IMR-90 (cell line): ENCODE data around the gene CNGB1. TPM values are rescaled to one million over a fixed set of nuclear protein-coding genes. Genes with fewer than 3 reads are reported as not detected.

Experiments used
- ATAC-seq: fragments of 200-7000 bp; cut with Tn5 transposase; 2 replicates; pipeline ENCODE4 v1.9.1; 2020; ENCODE audit warnings: low read depth, mild to moderate bottlenecking, moderate library complexity
- BruUV-seq: library from RNA; stranded (reverse); fragments of 400-500 nt; replicated peaks from 2 replicates; lab custom pipeline; 2021; lab: Mats Ljungman, UMichigan
- CTCF ChIA-PET: fragments of 300-600 bp; formaldehyde crosslinking; extraction: SDS; loops from one replicate; lab custom pipeline; 2021; ENCODE audit warnings: antibody characterized with exemption; lab: Yijun Ruan, JAX
- POLR2A ChIA-PET: fragments of 300-600 bp; sonication (Branson Sonifier 250); formaldehyde crosslinking; loops from one replicate; lab custom pipeline; 2022; ENCODE audit warnings: antibody characterized with exemption; ENCODE audit not compliant: unreplicated experiment; lab: Charles Lee
- DNase-seq: peaks from one replicate; pipeline ENCODE4 v3.0.0; 2013
- H2AFZ ChIP-seq: replicated peaks from 2 replicates; pipeline ENCODE3; 2013; ENCODE audit warnings: low read length, mild to moderate bottlenecking; ENCODE audit not compliant: poor library complexity
- H2AK5ac ChIP-seq: 2 replicates; pipeline ENCODE4 v1.6.1; 2013; ENCODE audit warnings: low read depth, low read length, inconsistent platforms
- H2AK9ac ChIP-seq: replicated peaks from 2 replicates; pipeline ENCODE3; 2013; ENCODE audit warnings: mild to moderate bottlenecking, low read depth, low read length, moderate library complexity; ENCODE audit not compliant: poor library complexity
- H2BK120ac ChIP-seq: 2 replicates; pipeline ENCODE4 v1.6.1; 2013; ENCODE audit warnings: low read depth, low read length, inconsistent platforms
- H2BK15ac ChIP-seq: 3 replicates; pipeline ENCODE4 v1.6.1; 2013; ENCODE audit warnings: low read depth, low read length, inconsistent platforms
- H2BK20ac ChIP-seq: 2 replicates; pipeline ENCODE4 v1.6.1; 2013; ENCODE audit warnings: low read depth, mild to moderate bottlenecking, inconsistent platforms, low read length, moderate library complexity
- H2BK5ac ChIP-seq: 2 replicates; pipeline ENCODE4 v1.6.1; 2013; ENCODE audit warnings: mild to moderate bottlenecking, low read depth, low read length, inconsistent platforms; ENCODE audit not compliant: poor library complexity, severe bottlenecking
- H3K14ac ChIP-seq: replicated peaks from 2 replicates; pipeline ENCODE4 v1.6.1; 2013; ENCODE audit warnings: low read depth, low read length, inconsistent platforms
- H3K18ac ChIP-seq: 2 replicates; pipeline ENCODE4 v1.6.1; 2013; ENCODE audit warnings: low read depth, low read length, control low read depth
- H3K23ac ChIP-seq: 2 replicates; pipeline ENCODE4 v1.6.1; 2013; ENCODE audit warnings: low read depth, low read length, inconsistent platforms
- H3K27ac ChIP-seq: 2 replicates; pipeline ENCODE4 v1.5.1; 2013; ENCODE audit warnings: mild to moderate bottlenecking, control low read depth, low read length; ENCODE audit not compliant: insufficient read depth
- H3K27me3 ChIP-seq: 2 replicates; pipeline ENCODE4 v1.6.1; 2013; ENCODE audit warnings: low read length; ENCODE audit not compliant: control insufficient read depth, insufficient read depth
- H3K36me3 ChIP-seq: 2 replicates; pipeline ENCODE4 v1.6.1; 2013; ENCODE audit warnings: low read length, mixed read lengths; ENCODE audit not compliant: control insufficient read depth, insufficient read depth
- H3K4ac ChIP-seq: 2 replicates; pipeline ENCODE4 v1.6.1; 2013; ENCODE audit warnings: low read depth, low read length, inconsistent platforms
- H3K4me1 ChIP-seq: 2 replicates; pipeline ENCODE4 v1.6.1; 2013; ENCODE audit warnings: low read length, mixed read lengths; ENCODE audit not compliant: control insufficient read depth, insufficient read depth
- H3K4me2 ChIP-seq: 2 replicates; pipeline ENCODE4 v1.6.1; 2013; ENCODE audit warnings: low read depth, mild to moderate bottlenecking, control low read depth, low read length, moderate library complexity
- H3K4me3 ChIP-seq: 2 replicates; pipeline ENCODE4 v1.5.1; 2013; ENCODE audit warnings: low read depth, mild to moderate bottlenecking, control low read depth, low read length, moderate library complexity; ENCODE audit not compliant: insufficient read depth
- H3K56ac ChIP-seq: 2 replicates; pipeline ENCODE4 v1.6.1; 2013; ENCODE audit warnings: low read length, inconsistent platforms; ENCODE audit not compliant: insufficient read depth; ENCODE audit errors: extremely low read depth
- H3K79me1 ChIP-seq, 2 experiments: 2 replicates each; pipeline ENCODE4 v1.6.1; 2013; ENCODE audit warnings: low read length in 2 of 2, inconsistent platforms in 1 of 2, low read depth in 1 of 2
- H3K9ac ChIP-seq: 2 replicates; pipeline ENCODE4 v1.6.1; 2013; ENCODE audit warnings: low read depth, low read length, control low read depth
- H3K9me1 ChIP-seq: 2 replicates; pipeline ENCODE4 v1.6.1; 2013; ENCODE audit warnings: low read length, inconsistent platforms; ENCODE audit not compliant: insufficient read depth
- H3K9me3 ChIP-seq: 2 replicates; pipeline ENCODE4 v1.6.1; 2013; ENCODE audit warnings: low read length; ENCODE audit not compliant: control insufficient read depth, insufficient read depth
- H4K20me1 ChIP-seq: 2 replicates; pipeline ENCODE4 v1.6.1; 2013; ENCODE audit warnings: low read length, inconsistent platforms; ENCODE audit not compliant: insufficient read depth
- H4K5ac ChIP-seq: 2 replicates; pipeline ENCODE4 v1.6.1; 2013; ENCODE audit warnings: mild to moderate bottlenecking, low read depth, low read length, control low read depth
- H4K8ac ChIP-seq, 2 experiments: 2 replicates each; pipeline ENCODE4 v1.6.1; 2013; ENCODE audit warnings: low read depth in 2 of 2, low read length in 2 of 2, control low read depth in 1 of 2, inconsistent platforms in 1 of 2
- H4K91ac ChIP-seq: 2 replicates; pipeline ENCODE4 v1.6.1; 2013; ENCODE audit warnings: low read depth, low read length, inconsistent platforms; ENCODE audit not compliant: insufficient read depth
- CHD1 ChIP-seq: IDR thresholded peaks from 2 replicates; pipeline ENCODE4 v1.6.1; 2012; ENCODE audit warnings: low read depth, low read length, improper control_type of control experiment
- CTCF ChIP-seq: conservative IDR thresholded peaks from 2 replicates; pipeline ENCODE4 v1.5.1; 2012; ENCODE audit warnings: mild to moderate bottlenecking, low read depth, low read length, improper control_type of control experiment
- MAFK ChIP-seq: IDR thresholded peaks from 2 replicates; pipeline ENCODE4 v1.6.1; 2012; ENCODE audit warnings: low read depth, low read length, improper control_type of control experiment
- MAZ ChIP-seq: IDR thresholded peaks from 2 replicates; pipeline ENCODE4 v1.6.1; 2012; ENCODE audit warnings: low read depth, mild to moderate bottlenecking, low read length, improper control_type of control experiment, moderate library complexity, borderline replicate concordance
- NFE2L2 ChIP-seq: fragments of 150-350 bp; IDR thresholded peaks from 2 replicates; pipeline ENCODE4 v1.6.1; 2016; ENCODE audit warnings: low read depth, mild to moderate bottlenecking, low read length
- RCOR1 ChIP-seq: IDR thresholded peaks from 2 replicates; pipeline ENCODE4 v1.6.1; 2012; ENCODE audit warnings: mild to moderate bottlenecking, low read length, improper control_type of control experiment; ENCODE audit not compliant: insufficient replicate concordance
- WGBS, 2 experiments: methylation state at CpG; one replicate each; pipeline versions ENCODE4 v1.1.5 to v1.1.7; 2013; ENCODE audit warnings: missing lambda C conversion rate in 2 of 2; ENCODE audit not compliant: insufficient read length in 1 of 2; ENCODE audit errors: extremely low coverage in 2 of 2; 5-methylcytosine and 5-hydroxymethylcytosine counted together
- dilution Hi-C: fragments of 300-500 bp; cut with HindIII; formaldehyde crosslinking; loops from one replicate; pipeline ENCODE4 v1.14.3; 2018; ENCODE audit warnings: low sequenced_read_pairs; ENCODE audit not compliant: unreplicated experiment
- in situ Hi-C: fragments of 300-500 bp; cut with MboI; formaldehyde crosslinking; loops from 3 replicates; pipeline ENCODE4 v1.14.3; 2019; ENCODE audit warnings: low sequenced_read_pairs, inconsistent platforms, mixed read lengths
- intact Hi-C: fragments of 100-400 bp; cut with micrococcal nuclease; formaldehyde crosslinking; loops from 2 replicates; pipeline ENCODE4 v1.10.0; 2022
- polyA plus RNA-seq, 3 experiments: library from polyadenylated mRNA; depleted of rRNA; stranded (reverse); fragments of >200 nt; gene quantifications; 2 replicates each; pipeline ENCODE4 v1.2.3, GENCODE V29; 2012; ENCODE audit warnings: low replicate concordance in 1 of 3
- total RNA-seq: library from RNA; depleted of rRNA; stranded (reverse); fragments of >200 nt; gene quantifications from 2 replicates; pipeline ENCODE4 v1.2.3, GENCODE V29; 2012
- TF ChIP-seq, protein P1 (sequence below): fragments of 150-350 bp; IDR thresholded peaks from 2 replicates; pipeline ENCODE4 v1.6.1; 2017; ENCODE audit warnings: mild to moderate bottlenecking, antibody characterized with exemption, low read length, low read depth
- TF ChIP-seq, protein P2 (sequence below): fragments of 150-350 bp; IDR thresholded peaks from 2 replicates; pipeline ENCODE4 v1.6.1; 2016; ENCODE audit warnings: low read depth, mild to moderate bottlenecking, low read length, moderate library complexity, borderline replicate concordance

CNGB1 gene
- total and polyA plus RNA-seq, 2 of the 4 experiments (the other 2 are of a cell fraction) = not detected

GRCh38 chr16:57947261-57947660 lies 23.7 kb downstream of the CNGB1 start:
- H2BK5ac ChIP-seq = no peak overlapping the region
- no peak overlapping the region for H4K8ac ChIP-seq
- no peak overlapping the region for H2AK5ac ChIP-seq
- CTCF ChIA-PET = interaction anchor here (1.3 kb wide), 1 partner anchor 16 kb away, joined by 4 read pairs; no protein-coding TSS in a partner anchor
- in situ Hi-C loops (no loop called here), intact Hi-C loops (no loop called here), dilution Hi-C loops (no loop called here)
- H3K18ac ChIP-seq = no peak overlapping the region
- H3K23ac ChIP-seq = no peak overlapping the region
- no peak overlapping the region for H3K4ac ChIP-seq
- H4K5ac ChIP-seq = no peak overlapping the region
- no peak overlapping the region for H3K14ac ChIP-seq
- no peak overlapping the region for H3K4me3 ChIP-seq
- no peaks in the 10 kb centered on the region for H3K36me3 ChIP-seq
- no peak overlapping the region for H2AFZ ChIP-seq
- no peaks in the 10 kb centered on the region for H3K4me1 ChIP-seq
- H2BK20ac ChIP-seq = no peak overlapping the region
- no peak overlapping the region for H4K91ac ChIP-seq
- no peak overlapping the region for H3K56ac ChIP-seq
- H3K9me3 ChIP-seq = no peaks in the 10 kb centered on the region; the same call in 1 of the 2 replicates
- no peaks in the 10 kb centered on the region for H3K9me1 ChIP-seq
- H3K79me1 ChIP-seq = no peaks in the 10 kb centered on the region
- POLR2A ChIA-PET = no interaction called here
- no peak overlapping the region for H3K9ac ChIP-seq
- H3K4me2 ChIP-seq = no peak overlapping the region
- no peaks in the 10 kb centered on the region for H4K20me1 ChIP-seq
- WGBS, 2 experiments = 40% methylated on average over 1 of the region's 2 CpGs; no CpG with 5 or more reads in 1 of the 2 experiments
- TF ChIP-seq MAFK (no peak), RCOR1 (no peak), CTCF (no peak), MAZ (no peak), NFE2L2 (no peak), CHD1 (no peak)
- TF ChIP-seq, protein P1, sequence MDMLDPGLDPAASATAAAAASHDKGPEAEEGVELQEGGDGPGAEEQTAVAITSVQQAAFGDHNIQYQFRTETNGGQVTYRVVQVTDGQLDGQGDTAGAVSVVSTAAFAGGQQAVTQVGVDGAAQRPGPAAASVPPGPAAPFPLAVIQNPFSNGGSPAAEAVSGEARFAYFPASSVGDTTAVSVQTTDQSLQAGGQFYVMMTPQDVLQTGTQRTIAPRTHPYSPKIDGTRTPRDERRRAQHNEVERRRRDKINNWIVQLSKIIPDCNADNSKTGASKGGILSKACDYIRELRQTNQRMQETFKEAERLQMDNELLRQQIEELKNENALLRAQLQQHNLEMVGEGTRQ = no peak
- TF ChIP-seq, protein P2, sequence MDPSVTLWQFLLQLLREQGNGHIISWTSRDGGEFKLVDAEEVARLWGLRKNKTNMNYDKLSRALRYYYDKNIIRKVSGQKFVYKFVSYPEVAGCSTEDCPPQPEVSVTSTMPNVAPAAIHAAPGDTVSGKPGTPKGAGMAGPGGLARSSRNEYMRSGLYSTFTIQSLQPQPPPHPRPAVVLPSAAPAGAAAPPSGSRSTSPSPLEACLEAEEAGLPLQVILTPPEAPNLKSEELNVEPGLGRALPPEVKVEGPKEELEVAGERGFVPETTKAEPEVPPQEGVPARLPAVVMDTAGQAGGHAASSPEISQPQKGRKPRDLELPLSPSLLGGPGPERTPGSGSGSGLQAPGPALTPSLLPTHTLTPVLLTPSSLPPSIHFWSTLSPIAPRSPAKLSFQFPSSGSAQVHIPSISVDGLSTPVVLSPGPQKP = no peak
- no peak overlapping the region for H3K27ac ChIP-seq
- ATAC-seq (no peak), DNase-seq (no peak)
- no peak overlapping the region for H2BK120ac ChIP-seq
- H3K27me3 ChIP-seq = peaks cover 35% of the 10 kb centered on the region
- H2BK15ac ChIP-seq = no peak overlapping the region
- H2AK9ac ChIP-seq = no peak overlapping the region
- BruUV-seq = no TSS peak
